Measurements from ENCODE around the gene C20orf144.
A peak's percentile ranks its signal among the peaks of the same experiment; 100 is the strongest.

Gene C20orf144

GRCh38 chr20:33668466-33669155 is 6.5 kb downstream of the C20orf144 start:
- CTCF ChIA-PET = interaction anchor here (0.7 to 7.6 kb wide), 15 partner anchors 12 to 273 kb away, joined by 3 to 86 read pairs (median 4); partner anchors contain the start of gene CDK5RAP1
- no peak overlapping the region for H3K27ac ChIP-seq (ENCODE audit: insufficient read depth in 1 of 2, low read depth in 1 of 2, low read length in 2 of 2, poor library complexity in 1 of 2, severe bottlenecking in 2 of 2)
- H3K27me3 ChIP-seq (replicated peaks in 2 of 5; ENCODE audit: control insufficient read depth in 4 of 5, insufficient read depth in 5 of 5, low read length in 4 of 5) = no peaks in the 10 kb centered on the region
- WGBS (ENCODE audit: insufficient coverage) = 98% methylated on average over 10 of the region's 13 CpGs
- peaks cover 0 to 18% (median 0%) of the 10 kb centered on the region in 4 experiments for H3K36me3 ChIP-seq (ENCODE audit: control insufficient read depth in 4 of 4, insufficient read depth in 4 of 4, low read length in 3 of 4)
- no peaks in the 10 kb centered on the region for H3K9me3 ChIP-seq (ENCODE audit: control extremely low read depth in 1 of 5, control insufficient read depth in 4 of 5, insufficient read depth in 2 of 5, low read depth in 1 of 5, low read length in 4 of 5)
- POLR2A ChIA-PET = interaction anchor here (0.6 to 2.4 kb wide), 3 partner anchors 15 to 179 kb away, joined by 3 to 6 read pairs (median 3); partner anchors contain the start of gene CBFA2T2
- no peak for DNase-seq
- peak overlapping the region in 1 of 7 experiments; percentile 79 for H3K4me3 ChIP-seq (ENCODE audit: control insufficient read depth in 1 of 7, extremely low read depth in 1 of 7, insufficient read depth in 4 of 7, low read depth in 2 of 7, low read length in 6 of 7)
- H3K4me1 ChIP-seq (ENCODE audit: control extremely low read depth in 1 of 4, control insufficient read depth in 4 of 4, insufficient read depth in 4 of 4, low read length in 3 of 4) = peaks cover 0 to 47% (median 41%) of the 10 kb centered on the region in 4 experiments

- DNase-seq = no peak
- H3K36me3 ChIP-seq (ENCODE audit: control insufficient read depth in 4 of 4, insufficient read depth in 4 of 4, low read length in 3 of 4) = peaks cover 0 to 18% (median 0%) of the 10 kb centered on the region in 4 experiments
- CTCF ChIA-PET = interaction anchor here (1.1 to 7.6 kb wide), 7 partner anchors 11 to 267 kb away, joined by 3 to 86 read pairs (median 5); partner anchors contain the start of gene CDK5RAP1
- POLR2A ChIA-PET = no interaction called here
- no peaks in the 10 kb centered on the region for H3K9me3 ChIP-seq (ENCODE audit: control extremely low read depth in 1 of 5, control insufficient read depth in 4 of 5, insufficient read depth in 2 of 5, low read depth in 1 of 5, low read length in 4 of 5)
- 100% methylated on average over 5 of the region's 5 CpGs for WGBS (ENCODE audit: insufficient coverage)
- H3K27me3 ChIP-seq (replicated peaks in 2 of 5; ENCODE audit: control insufficient read depth in 4 of 5, insufficient read depth in 5 of 5, low read length in 4 of 5) = no peaks in the 10 kb centered on the region
- no peak overlapping the region for H3K4me3 ChIP-seq (ENCODE audit: control insufficient read depth in 1 of 7, extremely low read depth in 1 of 7, insufficient read depth in 4 of 7, low read depth in 2 of 7, low read length in 6 of 7)
- peaks cover 0 to 45% (median 39%) of the 10 kb centered on the region in 4 experiments for H3K4me1 ChIP-seq (ENCODE audit: control extremely low read depth in 1 of 4, control insufficient read depth in 4 of 4, insufficient read depth in 4 of 4, low read length in 3 of 4)
- no peak overlapping the region for H3K27ac ChIP-seq (ENCODE audit: insufficient read depth in 1 of 2, low read depth in 1 of 2, low read length in 2 of 2, poor library complexity in 1 of 2, severe bottlenecking in 2 of 2)
These were observed 7.1 kb downstream of the C20orf144 start for GRCh38 chr20:33669224-33669623.

GRCh38 chr20:33669873-33670640 is 7.9 kb downstream of the C20orf144 start:
- CTCF ChIA-PET = interaction anchor here (1.2 to 7.6 kb wide), 4 partner anchors 11 to 216 kb away, joined by 3 to 86 read pairs (median 24); no protein-coding TSS in a partner anchor
- Histone ChIP-seq H3K27me3 (replicated peaks in 2 of 5; ENCODE audit: control insufficient read depth in 4 of 5, insufficient read depth in 5 of 5, low read length in 4 of 5) (no peaks in the 10 kb centered on the region), H3K4me1 (ENCODE audit: control extremely low read depth in 1 of 4, control insufficient read depth in 4 of 4, insufficient read depth in 4 of 4, low read length in 3 of 4) (peaks cover 0 to 50% (median 43%) of the 10 kb centered on the region in 4 experiments), H3K27ac (ENCODE audit: insufficient read depth in 1 of 2, low read depth in 1 of 2, low read length in 2 of 2, poor library complexity in 1 of 2, severe bottlenecking in 2 of 2) (no peak overlapping the region), H3K36me3 (ENCODE audit: control insufficient read depth in 4 of 4, insufficient read depth in 4 of 4, low read length in 3 of 4) (peaks cover 0 to 18% (median 0%) of the 10 kb centered on the region in 4 experiments), H3K9me3 (ENCODE audit: control extremely low read depth in 1 of 5, control insufficient read depth in 4 of 5, insufficient read depth in 2 of 5, low read depth in 1 of 5, low read length in 4 of 5) (no peaks in the 10 kb centered on the region), H3K4me3 (ENCODE audit: control insufficient read depth in 1 of 7, extremely low read depth in 1 of 7, insufficient read depth in 4 of 7, low read depth in 2 of 7, low read length in 6 of 7) (no peak overlapping the region)
- no peak for DNase-seq
- 92% methylated on average over 10 of the region's 13 CpGs for WGBS (ENCODE audit: insufficient coverage)
- POLR2A ChIA-PET = interaction anchor here (0.7 kb wide), 1 partner anchor 28 kb away, joined by 3 read pairs; no protein-coding TSS in a partner anchor

- H3K4me1 ChIP-seq (ENCODE audit: control extremely low read depth in 1 of 4, control insufficient read depth in 4 of 4, insufficient read depth in 4 of 4, low read length in 3 of 4) = peaks cover 0 to 51% (median 43%) of the 10 kb centered on the region in 4 experiments
- H3K27ac ChIP-seq (ENCODE audit: insufficient read depth in 1 of 2, low read depth in 1 of 2, low read length in 2 of 2, poor library complexity in 1 of 2, severe bottlenecking in 2 of 2) = no peak overlapping the region
- POLR2A ChIA-PET = interaction anchor here (0.6 to 0.7 kb wide), 2 partner anchors 29 to 112 kb away, joined by 3 to 4 read pairs; no protein-coding TSS in a partner anchor
- H3K9me3 ChIP-seq (ENCODE audit: control extremely low read depth in 1 of 5, control insufficient read depth in 4 of 5, insufficient read depth in 2 of 5, low read depth in 1 of 5, low read length in 4 of 5) = no peaks in the 10 kb centered on the region
- H3K4me3 ChIP-seq (ENCODE audit: control insufficient read depth in 1 of 7, extremely low read depth in 1 of 7, insufficient read depth in 4 of 7, low read depth in 2 of 7, low read length in 6 of 7) = no peak overlapping the region
- peaks cover 0 to 19% (median 0%) of the 10 kb centered on the region in 4 experiments for H3K36me3 ChIP-seq (ENCODE audit: control insufficient read depth in 4 of 4, insufficient read depth in 4 of 4, low read length in 3 of 4)
- WGBS (ENCODE audit: insufficient coverage) = 98% methylated on average over 5 of the region's 6 CpGs
- no peak for DNase-seq
- no peaks in the 10 kb centered on the region for H3K27me3 ChIP-seq (replicated peaks in 2 of 5; ENCODE audit: control insufficient read depth in 4 of 5, insufficient read depth in 5 of 5, low read length in 4 of 5)
- CTCF ChIA-PET = interaction anchor here (1.2 to 5.2 kb wide), 3 partner anchors 10 to 217 kb away, joined by 3 to 44 read pairs (median 3); no protein-coding TSS in a partner anchor
These were observed 8.8 kb downstream of the C20orf144 start for GRCh38 chr20:33670715-33671499.

- peaks cover 0 to 45% (median 36%) of the 10 kb centered on the region in 4 experiments for H3K4me1 ChIP-seq (ENCODE audit: control extremely low read depth in 1 of 4, control insufficient read depth in 4 of 4, insufficient read depth in 4 of 4, low read length in 3 of 4)
- H3K27me3 ChIP-seq (replicated peaks in 2 of 5; ENCODE audit: control insufficient read depth in 4 of 5, insufficient read depth in 5 of 5, low read length in 4 of 5) = no peaks in the 10 kb centered on the region
- no peaks in the 10 kb centered on the region for H3K9me3 ChIP-seq (ENCODE audit: control extremely low read depth in 1 of 5, control insufficient read depth in 4 of 5, insufficient read depth in 2 of 5, low read depth in 1 of 5, low read length in 4 of 5)
- CTCF ChIA-PET = interaction anchor here (0.8 kb wide), 1 partner anchor 9 kb away, joined by 3 read pairs; no protein-coding TSS in a partner anchor
- no peak overlapping the region for H3K4me3 ChIP-seq (ENCODE audit: control insufficient read depth in 1 of 7, extremely low read depth in 1 of 7, insufficient read depth in 4 of 7, low read depth in 2 of 7, low read length in 6 of 7)
- H3K36me3 ChIP-seq (ENCODE audit: control insufficient read depth in 4 of 4, insufficient read depth in 4 of 4, low read length in 3 of 4) = peaks cover 0 to 27% (median 3%) of the 10 kb centered on the region in 4 experiments
- POLR2A ChIA-PET = no interaction called here
- no peak overlapping the region for H3K27ac ChIP-seq (ENCODE audit: insufficient read depth in 1 of 2, low read depth in 1 of 2, low read length in 2 of 2, poor library complexity in 1 of 2, severe bottlenecking in 2 of 2)
- WGBS (ENCODE audit: insufficient coverage) = 79% methylated on average over 7 of the region's 8 CpGs
- DNase-seq = no peak
These were observed 9.6 kb downstream of the C20orf144 start for GRCh38 chr20:33671573-33672288.

Data from common myeloid progenitor, CD34-positive (primary cell).